NCI-H774 (cell line): Measurements from ENCODE around the gene ANKRD13C.
A peak's percentile ranks its signal among the peaks of the same experiment; 100 is the strongest.
"Not testable (repeated sequence)": the region's sequence is repeated elsewhere in the genome, so short reads cannot be mapped to it uniquely, and the experiment has no call there.

ENCODE experiments used
- DNase-seq: peaks from one replicate; lab custom pipeline; 2025; lab: John Stamatoyannopoulos, UW

The ANKRD13C gene, protein sequence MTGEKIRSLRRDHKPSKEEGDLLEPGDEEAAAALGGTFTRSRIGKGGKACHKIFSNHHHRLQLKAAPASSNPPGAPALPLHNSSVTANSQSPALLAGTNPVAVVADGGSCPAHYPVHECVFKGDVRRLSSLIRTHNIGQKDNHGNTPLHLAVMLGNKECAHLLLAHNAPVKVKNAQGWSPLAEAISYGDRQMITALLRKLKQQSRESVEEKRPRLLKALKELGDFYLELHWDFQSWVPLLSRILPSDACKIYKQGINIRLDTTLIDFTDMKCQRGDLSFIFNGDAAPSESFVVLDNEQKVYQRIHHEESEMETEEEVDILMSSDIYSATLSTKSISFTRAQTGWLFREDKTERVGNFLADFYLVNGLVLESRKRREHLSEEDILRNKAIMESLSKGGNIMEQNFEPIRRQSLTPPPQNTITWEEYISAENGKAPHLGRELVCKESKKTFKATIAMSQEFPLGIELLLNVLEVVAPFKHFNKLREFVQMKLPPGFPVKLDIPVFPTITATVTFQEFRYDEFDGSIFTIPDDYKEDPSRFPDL

DNA sequence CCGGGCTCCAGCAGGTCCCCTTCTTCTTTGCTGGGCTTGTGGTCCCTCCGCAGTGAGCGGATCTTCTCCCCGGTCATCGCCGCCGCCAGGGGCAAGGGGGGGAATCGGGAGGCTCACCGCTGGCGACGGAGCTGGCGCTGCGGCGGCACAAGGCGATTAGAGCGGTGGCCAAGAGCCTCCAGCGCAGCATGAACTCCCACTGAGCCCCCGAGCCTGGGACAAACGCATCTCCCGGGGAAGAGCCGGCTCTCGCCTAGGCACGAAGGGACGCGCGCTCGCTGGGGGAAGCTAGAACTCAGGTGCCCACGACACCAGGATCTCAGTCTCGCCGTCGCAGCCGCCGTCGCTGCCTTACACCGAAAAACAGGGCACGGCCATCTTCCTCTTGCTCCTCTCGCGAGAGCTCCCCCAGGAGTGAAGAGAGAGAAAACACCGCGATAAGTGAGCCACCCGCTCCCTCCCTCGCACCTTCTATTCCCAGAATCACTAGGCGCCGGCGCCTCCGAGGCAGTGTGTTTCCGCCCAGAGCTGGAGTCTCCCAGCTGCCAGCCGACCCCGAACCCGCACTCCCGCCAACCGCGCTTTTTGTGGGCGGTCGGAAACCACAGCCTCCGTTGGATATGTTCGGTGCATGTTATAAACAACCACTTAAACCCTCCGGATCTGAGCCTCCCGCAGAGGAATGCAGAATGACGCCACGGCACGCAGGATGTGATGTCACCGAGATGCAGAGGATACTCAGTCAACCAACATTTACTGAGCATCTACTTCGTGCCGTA is at the start of gene ANKRD13C:
Gene ANKRD13C (minus strand): TSS at position 391 of the 779 bp plus-strand sequence. CDS start 314 bp downstream, at position 77.
- peak; percentile 96 for DNase-seq

DNA sequence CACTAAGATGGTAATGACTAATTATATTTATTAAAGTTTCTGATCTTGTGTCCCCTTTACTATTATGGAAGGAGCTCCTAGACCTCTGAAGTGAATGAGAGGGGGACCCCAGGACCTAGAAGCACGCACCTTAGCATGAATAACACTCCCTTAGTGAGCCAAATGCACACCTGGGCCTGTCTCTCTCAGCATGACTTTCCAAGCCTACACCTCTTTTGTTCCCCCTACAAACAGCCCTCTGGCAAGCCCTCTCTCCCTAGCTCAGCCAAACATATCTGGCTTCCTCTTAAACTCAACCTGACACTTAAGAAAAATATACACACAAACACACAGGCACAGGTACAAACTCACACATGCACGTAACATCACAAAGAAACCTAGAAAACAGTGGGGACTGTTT is 49.2 kb upstream of the ANKRD13C start:
- DNase-seq: no peak

DNA sequence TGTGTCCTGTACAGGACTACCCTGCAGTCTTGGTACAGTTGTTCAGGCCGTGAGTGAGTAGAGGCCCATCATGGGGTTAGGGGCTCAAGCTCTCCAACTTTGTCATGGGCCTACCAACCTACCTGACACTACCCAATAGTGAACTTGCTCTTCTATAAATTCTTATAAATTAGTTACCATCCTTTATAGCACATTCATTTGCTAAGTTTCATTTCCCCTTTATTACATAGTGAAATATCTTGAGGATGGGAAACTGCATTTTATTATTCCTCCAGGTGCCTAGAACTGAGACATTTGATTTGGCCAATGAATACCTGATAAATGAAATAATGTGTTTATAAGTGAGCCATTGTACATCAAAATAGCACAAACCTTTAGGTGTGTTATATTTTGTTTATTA is 47.5 kb upstream of the ANKRD13C start:
- no peak for DNase-seq

DNA sequence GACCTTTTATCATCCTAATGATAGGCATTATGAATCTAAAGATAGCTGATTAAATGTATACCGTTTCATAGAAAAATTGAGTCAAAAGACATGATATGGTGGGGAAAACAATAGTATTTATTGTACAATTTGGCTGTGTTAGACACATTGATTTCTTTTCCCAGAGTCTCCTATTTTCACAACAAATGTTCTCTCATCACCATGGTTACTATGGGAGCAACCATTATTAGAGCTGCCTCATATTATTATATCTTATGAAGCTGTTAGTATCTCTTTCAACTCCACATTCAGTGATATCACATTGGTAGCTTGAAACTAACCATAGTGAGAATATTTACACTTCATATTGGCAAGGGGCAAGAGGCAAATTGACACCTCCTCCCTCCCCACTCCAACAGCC is 45.8 kb upstream of the ANKRD13C start:
- no peak for DNase-seq

DNA sequence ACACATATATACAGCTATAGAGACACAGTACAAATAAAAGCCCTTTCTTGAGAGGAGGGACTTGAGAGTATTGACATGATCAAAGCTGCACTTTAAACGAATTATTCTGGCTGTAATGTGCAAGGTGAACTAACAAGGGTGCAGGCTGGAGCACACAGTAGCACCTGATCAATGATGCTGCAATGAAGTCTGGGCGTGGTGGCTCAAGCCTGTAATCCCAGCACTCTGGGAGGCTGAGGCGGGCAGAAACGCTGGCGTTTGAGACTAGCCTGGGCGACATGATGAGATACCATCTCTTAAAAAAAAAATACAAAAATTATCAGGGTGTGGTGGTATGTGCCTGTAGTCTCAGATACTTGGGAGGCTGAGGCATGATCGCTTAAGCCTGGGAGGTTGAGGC is 42.5 kb upstream of the ANKRD13C start:
- DNase-seq: peak; percentile 17

DNA sequence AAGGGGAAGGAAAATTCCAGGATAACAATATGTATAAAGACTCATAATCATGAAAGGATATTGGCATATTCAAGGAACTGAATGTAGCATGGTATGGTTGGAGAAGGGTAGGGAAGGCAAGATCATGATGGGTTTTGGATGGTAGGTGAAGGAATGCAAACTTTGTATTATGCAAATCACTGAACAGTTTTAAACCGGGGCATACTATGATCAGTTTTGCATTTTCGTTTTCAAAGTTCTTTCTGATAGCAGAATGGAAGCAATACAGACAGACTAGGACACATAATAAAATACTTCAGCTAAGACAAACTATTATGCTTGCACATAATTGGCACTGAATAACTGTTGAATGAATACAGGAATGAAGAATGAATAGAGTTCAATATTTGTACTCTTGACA is 42.1 kb upstream of the ANKRD13C start:
- no peak for DNase-seq

DNA sequence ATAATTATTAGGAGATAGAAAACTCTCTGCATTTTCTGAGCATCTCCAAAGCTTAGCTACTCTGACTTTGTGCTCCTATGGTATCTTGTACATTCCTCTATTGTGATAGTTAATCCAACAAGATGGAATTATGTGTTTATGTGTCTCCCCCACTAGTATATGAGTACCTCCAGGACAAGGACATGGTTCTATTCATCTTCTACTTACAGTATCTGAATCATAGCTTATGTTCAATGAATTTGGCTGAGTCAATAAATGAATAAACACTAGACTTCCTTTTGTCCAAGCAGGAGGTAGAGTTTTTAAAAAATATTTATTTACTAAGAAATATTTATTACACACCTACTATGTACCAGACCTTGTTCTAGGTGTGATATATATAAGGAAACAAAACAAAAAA is 38.1 kb upstream of the ANKRD13C start:
- DNase-seq: no peak

DNA sequence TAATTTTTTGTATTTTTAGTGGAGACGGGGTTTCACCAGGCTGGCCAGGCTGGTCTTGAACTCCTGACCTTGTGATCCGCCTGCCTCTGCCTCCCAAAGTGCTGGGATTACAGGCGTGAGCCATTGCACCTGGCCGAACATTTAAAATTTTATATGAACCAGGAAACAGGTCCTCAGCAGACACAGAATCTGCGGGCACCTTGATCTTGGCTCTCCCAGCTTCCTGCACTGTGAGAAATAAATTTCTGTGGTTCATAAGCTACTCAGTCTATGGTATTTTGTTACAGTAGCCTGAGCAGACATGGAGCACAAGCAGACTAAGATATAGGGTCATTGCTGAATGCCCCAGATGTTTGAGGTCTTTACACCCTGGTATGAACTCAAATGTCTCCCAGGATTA is 33.0 kb upstream of the ANKRD13C start:
- no peak for DNase-seq

DNA sequence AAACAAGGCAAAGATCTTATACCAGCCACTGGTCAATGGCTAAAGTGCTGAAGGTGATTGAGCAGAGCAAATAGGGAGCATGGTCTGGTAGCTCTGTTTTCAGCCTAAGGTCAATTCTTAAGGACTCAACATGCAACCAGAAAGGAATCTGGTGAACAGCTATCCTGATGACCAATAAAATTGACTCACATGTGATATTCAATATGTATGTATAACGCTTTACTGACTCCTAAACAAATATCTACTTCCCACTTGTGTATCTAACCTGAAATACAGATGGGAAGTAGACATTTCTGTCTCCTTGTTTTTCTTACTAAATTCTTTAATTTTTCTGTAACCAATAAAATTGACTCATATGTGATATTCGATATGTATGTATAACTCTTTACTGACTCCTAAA is 31.6 kb upstream of the ANKRD13C start:
- no peak for DNase-seq

DNA sequence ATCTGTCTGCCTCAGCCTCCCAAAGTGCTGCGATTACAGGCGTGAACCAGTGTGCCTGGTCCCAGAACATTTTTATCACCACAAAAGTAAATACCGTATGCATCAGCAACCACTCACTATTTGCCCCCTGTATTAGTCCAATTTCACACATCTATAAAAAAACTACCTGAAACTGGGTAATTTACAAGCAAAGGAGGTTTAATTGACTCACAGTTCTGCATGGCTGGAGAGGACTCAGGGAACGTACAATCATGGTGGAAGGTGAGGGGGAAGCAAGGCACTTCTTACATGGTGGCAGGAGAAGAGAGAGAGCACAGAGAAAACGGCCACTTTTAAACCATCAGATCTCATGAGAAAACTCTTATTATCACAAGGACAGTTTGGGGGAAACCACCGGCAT is 31.0 kb upstream of the ANKRD13C start:
- DNase-seq: no peak

DNA sequence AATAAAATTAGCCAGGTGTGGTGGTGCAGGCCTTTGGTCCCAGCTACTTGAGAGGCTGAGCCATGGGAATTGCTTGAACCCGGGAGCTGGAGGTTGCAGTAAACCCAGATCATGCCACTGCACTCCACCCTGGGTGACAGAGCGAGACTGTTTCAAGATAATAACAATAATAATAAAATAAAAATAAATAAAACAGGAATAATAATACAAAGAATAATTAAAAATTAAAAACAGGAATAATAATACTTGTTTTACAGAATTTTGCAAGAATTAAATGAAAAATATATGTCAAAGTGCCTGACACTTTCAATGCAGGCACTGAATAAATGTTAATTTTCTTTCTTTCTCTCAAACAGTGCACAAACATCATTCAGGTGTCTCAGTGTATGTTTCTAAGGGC is 30.0 kb upstream of the ANKRD13C start:
- DNase-seq: no peak

DNA sequence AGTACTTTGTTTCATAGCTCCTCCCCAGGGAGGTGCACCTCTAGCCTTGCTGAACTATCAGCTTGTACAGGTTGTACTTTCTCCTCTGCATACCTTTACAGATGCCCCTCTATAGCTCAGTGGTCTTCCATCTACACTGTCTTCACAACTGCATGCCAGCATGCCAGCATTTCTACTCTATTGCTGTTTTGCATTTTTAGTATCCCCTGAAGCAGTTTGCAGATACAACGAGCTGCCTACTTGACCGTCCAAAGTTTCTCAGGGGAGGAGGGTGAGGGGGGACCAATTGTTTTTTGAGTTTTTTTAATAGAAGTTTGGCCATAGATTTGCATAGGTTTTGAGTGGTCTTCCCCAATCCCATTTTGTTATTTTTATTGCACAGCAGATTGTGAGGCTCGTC is 29.0 kb upstream of the ANKRD13C start:
- DNase-seq: no peak

DNA sequence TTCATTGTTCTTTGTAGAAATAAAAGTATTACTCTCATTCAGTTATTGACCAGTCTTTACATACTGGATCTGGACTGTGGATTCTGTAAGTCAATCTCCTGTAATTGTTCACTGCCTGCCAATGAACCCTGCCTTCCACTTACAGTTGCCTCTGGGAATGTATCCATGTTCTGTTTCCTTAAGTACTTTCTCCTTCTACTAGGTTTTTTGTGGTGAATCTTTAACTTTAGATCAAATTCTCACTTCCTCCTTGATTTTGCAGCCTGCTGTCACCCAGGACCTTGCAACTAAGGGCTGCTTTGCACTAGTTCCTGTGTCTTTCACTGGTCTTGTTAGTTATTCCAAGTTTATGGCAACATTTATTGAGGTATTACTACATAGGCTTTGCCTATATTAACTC is 28.2 kb upstream of the ANKRD13C start:
- no peak for DNase-seq

DNA sequence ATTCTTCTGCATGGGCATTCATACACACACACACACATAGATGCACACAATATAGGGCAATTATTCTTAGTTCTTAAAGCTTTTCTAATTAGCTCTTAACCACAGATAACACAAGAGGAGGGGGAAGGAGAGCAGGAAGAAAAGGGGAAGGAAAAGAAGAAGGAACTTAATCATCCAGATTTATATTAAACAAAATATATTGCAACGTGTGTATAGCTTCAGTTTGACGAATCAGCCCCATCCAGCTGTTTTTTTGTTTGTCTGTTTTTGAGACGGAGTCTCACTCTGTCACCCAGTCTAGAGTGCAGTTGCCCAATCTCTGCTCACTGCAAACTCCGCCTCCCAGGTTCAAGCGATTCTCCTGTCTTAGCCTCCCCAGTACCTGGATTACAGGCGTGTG is 21.7 kb upstream of the ANKRD13C start:
- DNase-seq: no peak

DNA sequence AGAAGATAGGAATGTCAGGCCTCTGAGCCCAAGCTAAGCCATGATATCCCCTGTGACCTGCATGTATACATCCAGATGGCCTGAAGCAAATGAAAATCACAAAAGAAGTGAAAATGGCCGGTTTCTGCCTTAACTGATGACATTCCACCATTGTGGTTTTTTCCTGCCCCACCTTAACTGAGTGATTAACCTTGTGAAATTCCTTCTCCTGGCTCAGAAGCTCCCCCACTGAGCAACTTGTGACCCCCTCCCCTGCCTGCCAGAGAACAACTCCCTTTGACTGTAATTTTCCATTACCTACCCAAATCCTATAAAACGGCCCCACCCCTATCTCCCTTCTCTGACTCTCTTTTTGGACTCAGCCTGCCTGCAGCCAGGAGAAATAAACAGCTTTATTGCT is 19.1 kb upstream of the ANKRD13C start:
- not testable (repeated sequence) for DNase-seq

DNA sequence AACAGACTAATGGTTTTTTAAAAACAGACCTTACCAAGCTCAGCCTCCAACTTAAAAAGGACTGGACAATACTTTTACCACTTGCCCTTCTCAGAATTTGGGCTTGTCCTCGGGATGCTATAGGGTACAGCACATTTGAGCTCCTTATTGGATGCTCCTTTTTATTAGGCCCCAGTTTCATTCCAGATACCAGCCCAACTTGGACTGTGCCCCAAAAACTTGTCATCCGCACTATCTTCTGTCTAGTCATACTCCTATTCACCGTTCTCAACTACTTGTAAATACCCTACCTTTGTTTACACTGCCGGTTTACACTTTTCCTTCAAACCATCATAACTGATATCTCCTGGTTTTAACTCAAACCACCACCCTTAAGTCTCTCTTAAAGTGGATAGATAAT is 17.9 kb upstream of the ANKRD13C start:
- DNase-seq: no peak

DNA sequence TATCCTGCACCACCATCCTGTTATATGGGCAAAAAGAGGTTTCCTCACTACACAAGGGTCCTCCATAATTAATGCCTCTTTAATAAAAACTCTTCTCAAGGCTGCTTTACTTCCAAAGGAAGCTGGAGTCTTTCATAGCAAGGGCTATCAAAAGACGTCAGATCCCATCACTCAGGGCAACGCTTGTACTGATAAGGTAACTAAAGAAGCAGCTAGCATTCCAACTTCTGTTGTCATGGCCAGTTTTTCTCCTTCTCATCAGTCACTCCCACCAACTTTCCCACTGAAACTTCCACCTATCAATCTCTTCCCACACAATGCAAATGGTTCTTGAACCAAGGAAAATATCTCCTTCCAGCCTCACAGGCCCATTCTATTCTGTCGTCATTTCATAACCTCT is 17.1 kb upstream of the ANKRD13C start:
- not testable (repeated sequence) for DNase-seq

DNA sequence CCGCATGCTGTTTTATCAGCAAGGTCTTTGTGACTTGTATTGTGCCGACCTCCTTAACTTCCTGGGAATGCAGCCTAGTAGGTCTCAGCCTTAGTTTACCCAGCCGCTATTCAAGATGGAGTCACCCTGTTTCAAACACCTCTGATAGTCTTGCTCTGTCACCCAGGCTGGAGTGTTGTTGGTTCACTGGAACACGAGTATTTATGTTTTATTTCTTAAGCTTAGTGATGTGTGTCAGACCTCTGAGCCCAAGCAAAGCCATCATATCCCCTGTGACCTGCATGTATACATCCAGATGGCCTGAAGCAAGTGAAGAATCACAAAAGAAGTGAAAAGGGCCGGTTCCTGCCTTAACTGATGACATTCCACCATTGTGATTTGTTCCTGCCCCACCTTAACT is 12.9 kb upstream of the ANKRD13C start:
- not testable (repeated sequence) for DNase-seq

DNA sequence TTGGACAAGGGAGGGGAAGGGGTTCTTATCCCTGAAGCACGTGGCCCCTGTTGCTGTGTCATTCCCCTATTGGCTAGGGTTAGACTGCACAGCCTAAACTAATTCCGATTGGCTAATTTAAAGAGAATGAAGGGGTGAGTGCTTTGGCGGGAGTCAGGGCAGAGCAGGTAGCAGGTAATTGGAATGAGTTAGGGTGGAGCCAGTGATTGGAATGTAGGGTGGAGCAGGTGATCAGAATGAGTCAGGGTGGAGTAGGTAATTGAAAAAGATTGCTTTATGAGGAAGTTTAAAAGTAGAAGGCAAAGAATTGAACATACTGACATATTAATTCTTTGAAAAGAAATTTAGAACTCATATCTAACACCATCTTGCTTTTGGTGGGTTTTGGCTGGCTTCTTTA is 12.5 kb upstream of the ANKRD13C start:
- not testable (repeated sequence) for DNase-seq

DNA sequence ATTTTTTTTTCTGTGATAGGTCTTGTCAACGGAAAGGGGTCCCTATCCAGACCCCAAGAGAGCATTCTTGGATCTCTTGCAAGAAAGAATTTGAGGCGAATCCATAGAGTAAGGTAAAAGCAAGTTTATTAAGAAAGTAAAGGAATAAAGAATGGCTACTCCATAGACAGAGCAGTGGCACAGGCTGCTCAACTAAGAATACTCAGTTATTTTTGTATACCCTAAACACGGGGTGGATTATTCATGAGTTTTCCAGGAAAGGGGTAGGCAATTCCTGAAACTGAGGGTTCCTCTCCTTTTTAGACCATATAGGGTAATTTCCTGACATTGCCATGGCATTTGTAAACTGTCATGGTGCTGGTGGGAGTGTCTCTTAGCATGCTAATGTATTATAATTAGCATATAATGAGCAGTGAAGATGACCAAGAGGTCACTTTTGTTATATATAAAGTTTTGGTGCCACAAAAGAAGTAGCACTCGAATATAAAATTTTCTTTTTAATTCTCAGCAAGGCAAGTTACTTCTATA is 12.0 kb upstream of the ANKRD13C start:
- not testable (repeated sequence) for DNase-seq

DNA sequence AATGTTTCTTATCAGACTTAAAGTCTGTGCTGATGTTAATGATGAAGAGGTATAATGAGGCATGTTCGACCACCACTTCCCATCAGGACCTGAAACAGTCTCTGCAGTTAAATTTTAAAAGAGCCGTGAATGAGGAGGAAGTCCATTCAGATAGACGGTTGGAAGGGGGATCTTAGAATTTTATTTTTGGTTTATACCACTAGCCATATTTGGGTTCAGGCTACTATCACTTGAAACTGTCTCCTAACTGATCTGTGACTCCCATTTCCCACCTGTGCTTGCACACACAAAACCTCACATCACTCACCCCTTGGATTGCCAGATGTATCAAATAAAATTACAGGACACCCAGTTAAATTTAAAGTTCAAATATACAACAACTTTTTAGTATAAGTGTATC is 9.9 kb upstream of the ANKRD13C start:
- no peak for DNase-seq

DNA sequence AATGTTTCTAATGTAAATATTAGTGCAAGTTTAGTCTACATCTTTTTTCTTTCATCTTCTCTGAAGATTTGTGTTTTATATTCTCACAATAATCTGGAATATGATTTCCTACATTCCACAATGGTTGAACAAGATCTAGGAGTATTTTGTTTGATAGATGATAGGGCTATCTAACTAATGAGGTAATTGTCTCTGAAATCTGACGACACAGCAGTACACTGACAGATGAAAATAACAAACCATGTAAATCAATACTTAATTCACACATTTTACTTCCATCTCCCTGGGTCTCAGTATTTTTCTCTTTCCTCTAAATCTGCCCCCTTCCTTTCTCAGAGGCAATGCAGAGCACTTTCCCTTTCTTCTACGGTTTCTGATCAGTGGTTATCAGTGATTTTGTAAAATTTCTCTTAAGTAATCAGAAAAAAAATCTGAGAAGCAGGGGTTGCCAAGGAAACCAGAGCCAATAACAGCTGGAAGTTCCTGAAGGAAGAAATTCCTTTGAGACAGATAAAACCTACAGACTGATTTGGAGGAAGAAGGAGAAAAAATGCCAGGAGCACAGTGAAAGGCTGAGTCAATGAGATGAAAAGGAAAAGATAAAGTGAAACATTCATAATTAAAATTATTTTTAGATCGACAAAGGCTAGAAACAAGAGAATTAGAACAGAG is 7.3 kb upstream of the ANKRD13C start:
- DNase-seq: no peak
